T-helper 2 cell (primary cell): ENCODE measurements around the gene LAMA5.

Experiments
- DNase-seq, 5 experiments: peaks; one replicate each; pipeline versions ENCODE4 v3.0.0 to v3.0.0-alpha.2; 2012 to 2022

Gene LAMA5

GRCh38 chr20:62359491-62360121, 7.5 kb downstream of the LAMA5 start:
- DNase-seq: no peak

DNA sequence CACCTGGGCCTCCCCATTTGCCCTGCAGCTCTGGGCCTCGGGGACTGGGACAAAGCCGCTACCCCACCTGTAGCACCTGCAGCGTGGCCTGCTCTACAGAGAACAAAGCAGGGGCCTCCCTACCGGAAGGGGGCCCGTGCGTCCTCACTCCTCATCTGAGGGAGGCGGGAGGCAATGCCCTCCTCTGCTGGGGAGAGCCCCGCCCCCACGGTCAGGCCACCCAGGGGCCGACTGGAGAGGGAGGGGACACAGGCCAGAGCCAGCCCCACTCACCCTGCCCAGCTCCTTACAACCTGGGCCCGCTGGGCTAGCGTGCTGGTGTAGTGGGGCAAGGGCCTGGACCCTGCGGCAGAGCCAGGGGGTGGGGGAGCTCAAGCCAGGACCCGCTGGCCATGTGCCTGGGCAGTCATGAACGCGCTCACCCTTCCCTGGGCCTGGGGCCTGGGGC, 8.0 kb downstream of the LAMA5 start:
- no peak for DNase-seq

GRCh38 chr20:62358171-62359042, 8.7 kb downstream of the LAMA5 start:
- no peak for DNase-seq

GRCh38 chr20:62357681-62358080, 9.4 kb downstream of the LAMA5 start:
- no peak for DNase-seq

DNA sequence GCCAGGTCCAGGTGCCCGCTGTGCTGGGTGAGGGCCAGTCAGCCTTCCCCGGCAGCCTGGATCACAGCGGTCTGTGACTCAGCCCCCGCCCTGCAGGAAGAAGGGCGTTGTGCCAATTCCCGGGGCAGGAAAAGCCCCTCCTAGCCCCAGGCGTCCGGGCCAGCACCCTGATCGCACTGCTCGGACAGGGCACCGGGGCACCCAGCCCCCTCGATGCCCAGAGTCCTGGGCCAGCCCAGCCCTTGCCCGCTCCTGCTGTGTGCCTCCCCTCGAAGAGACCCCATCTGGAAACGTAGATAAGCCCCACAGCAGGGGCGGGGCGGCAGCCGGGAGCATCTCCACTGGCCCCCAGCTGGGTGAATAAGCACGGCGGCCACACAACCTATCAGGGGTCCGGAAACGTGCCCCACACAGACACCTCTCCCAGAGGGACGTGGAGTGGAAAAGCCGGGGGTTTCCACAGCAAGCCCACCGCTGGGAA, 9.9 kb downstream of the LAMA5 start:
- no peak for DNase-seq

GRCh38 chr20:62356589-62357186, 10.4 kb downstream of the LAMA5 start:
- no peak for DNase-seq

- no peak for DNase-seq
These were observed 11.1 kb downstream of the LAMA5 start for GRCh38 chr20:62355878-62356588.

DNA sequence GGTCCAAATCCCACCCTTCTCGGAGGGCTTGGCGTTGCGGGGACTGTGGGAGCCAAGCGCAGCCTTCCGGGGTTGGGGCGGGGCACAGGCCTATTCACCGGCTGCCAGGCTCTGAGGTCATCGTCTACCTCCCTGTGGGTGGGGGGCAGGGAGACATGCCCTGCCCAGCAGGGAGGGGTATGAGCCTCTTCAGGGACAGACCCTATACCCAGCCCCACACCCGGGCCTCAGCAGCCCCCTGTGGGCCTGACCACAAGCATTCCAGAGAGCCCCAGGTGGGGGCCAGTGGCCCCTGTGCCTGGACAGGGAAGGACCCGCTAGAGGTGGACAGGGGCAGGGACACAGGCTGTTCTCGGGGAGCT, 11.6 kb downstream of the LAMA5 start:
- no peak for DNase-seq

- DNase-seq: no peak
These were observed 12.2 kb downstream of the LAMA5 start for GRCh38 chr20:62354811-62355341.

DNA sequence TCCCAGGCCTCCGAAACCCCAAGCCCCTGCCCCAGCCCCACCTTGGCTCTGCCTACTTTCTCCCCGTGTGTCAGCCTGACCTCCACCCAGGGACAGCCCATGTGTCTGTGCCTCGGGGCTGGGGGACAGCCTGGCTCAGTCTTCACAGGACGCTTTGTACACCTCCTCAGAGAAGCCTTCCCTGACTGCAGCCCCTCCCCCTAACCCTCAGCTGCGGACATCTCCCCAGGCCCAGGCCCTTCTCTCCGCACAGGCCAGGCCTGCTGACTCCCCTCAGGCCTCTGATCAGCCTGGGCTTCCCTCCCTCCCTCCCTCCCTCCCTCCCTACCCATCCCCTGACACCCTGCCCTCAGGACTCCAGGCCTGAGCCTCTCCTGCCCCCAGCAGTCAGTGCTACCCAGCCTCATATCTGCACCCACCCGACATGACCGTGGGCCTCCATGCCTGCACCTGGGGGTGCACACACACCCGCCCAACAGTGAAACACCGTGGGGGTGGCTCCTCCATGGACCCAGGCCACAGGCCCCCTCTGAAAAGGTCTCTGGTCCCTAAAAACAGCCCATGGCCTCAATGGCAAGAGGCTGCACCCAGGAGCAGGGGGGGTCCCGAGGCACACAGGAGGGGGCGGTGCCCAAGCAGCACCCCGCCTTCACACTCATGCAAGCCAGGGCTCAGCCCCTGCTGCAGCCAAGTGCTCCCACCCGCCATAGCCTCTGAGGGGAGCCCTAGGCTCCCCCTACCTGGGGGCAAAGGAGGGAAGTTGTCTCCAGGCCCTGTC, 12.9 kb downstream of the LAMA5 start:
- DNase-seq: no peak

DNA sequence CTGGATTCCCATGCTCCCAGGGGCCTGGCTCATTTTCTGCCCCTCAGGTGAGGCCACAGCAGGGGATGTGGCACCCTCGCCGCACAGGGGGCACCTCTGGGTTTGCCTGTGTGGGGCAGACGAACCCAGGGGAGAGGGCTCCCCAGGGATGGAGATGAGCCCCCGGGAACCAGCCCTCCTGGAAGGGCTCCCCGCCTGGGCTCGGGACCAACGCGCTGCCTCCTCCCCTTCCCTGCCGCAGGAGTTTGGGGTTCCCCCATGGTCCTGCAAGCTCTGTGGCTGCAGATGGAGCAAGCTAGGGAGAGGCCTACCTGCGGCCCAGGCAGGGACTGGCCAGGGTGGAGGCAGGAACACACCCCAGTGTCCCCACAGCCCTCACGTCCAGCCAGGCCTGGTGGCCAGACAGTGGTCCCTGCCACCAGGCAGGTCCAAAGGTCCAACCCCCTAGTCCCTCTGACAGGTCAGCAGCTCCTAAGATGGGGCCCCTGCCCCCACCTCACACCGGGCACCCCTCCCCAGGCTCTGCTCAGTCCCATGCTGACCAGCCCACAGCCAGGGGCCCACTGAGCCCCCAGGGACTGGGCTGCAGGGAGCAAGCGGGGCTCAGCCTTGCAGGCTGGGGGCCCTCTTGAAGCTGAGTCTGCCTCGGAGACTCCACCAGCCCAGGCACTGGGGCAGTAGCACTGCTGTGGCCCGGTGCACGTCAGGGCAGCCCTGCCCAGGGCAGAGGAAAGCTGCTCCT, 13.7 kb downstream of the LAMA5 start:
- no peak for DNase-seq

DNA sequence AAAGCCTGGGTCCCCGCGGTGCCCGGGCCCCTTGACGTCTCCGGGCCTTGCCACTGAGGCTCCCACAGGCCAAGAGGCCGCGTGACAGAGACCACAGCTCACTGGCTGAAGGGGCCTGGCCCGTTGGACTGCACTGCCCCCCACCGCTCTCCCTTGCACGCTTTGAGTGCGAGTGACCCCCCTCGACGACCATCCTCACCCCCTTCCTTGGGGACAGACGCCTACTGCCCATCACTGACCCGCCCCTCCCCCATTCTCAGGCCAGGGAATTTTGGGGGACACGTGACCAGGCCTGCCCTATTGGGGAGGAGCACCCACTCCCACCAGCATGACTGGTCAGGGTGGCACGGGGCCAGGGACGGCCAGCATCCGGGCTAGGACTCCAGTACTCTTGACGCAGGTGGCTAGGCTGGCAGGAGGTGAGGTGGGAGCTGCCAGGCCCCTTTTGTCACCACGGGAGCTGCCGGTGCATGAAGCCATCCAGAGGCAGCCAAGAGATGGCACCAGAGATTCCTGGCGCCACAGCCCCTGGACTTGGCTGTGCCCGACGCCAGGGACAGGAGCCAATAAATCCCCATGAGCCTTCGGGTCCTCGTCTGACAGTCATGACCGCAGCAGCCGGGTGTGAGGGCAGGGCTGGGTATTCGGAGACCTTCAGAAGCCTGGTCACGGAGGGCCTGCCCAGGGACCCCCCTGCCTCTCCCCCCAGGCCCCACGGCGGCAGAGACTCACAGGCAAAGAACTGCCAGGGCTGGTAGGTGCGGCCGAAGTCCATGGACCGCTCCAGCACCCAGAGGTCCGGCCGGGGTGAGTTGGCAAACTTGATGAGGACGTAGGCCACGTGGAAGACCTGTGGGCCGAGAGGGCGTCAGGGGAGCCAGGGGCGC, 14.5 kb downstream of the LAMA5 start:
- DNase-seq: no peak

DNA sequence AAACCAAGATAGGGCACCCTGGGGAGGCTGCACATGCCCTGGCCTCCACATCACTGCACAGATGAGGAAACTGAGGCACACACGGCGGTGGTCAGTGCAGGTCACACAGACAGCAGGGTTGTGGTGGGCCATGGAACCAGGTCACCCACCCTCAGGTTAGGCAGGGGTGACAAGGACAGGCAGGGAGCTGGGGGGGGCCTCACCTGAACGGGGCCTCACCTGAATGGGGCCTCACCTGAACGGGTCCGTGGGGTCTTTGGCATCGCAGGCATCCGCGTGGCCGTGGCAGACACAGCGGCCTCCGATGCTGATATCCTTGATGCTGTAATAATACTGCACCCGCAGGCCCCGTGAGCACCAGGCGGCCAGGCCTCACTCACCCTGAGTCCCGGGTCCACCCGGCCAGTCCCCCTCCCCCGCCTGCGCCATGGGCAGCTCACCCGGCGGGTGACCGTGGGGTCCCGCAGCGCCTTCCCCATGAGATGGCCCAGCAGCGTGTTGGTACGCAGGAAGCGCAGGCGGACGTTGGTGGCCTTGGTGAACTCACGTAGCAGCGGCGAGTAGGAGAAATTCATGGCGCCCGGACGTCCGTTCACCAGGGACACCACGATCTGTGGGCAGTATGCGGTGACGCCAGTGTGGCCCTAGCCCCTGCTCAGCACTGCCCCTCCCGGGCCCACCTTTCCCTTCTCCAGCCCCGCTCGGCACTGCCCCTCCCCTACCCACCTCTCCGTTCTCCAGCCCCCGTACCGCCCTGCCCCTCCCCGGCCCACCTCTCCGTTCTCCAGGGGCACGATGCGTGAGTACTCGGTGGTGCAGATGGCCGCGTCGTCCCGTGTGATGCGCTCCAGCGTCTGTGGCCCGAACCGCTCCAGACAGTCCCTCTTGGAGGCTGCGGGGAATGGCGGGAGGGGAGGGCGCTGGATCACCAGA, 15.4 kb downstream of the LAMA5 start:
- DNase-seq: no peak

DNA sequence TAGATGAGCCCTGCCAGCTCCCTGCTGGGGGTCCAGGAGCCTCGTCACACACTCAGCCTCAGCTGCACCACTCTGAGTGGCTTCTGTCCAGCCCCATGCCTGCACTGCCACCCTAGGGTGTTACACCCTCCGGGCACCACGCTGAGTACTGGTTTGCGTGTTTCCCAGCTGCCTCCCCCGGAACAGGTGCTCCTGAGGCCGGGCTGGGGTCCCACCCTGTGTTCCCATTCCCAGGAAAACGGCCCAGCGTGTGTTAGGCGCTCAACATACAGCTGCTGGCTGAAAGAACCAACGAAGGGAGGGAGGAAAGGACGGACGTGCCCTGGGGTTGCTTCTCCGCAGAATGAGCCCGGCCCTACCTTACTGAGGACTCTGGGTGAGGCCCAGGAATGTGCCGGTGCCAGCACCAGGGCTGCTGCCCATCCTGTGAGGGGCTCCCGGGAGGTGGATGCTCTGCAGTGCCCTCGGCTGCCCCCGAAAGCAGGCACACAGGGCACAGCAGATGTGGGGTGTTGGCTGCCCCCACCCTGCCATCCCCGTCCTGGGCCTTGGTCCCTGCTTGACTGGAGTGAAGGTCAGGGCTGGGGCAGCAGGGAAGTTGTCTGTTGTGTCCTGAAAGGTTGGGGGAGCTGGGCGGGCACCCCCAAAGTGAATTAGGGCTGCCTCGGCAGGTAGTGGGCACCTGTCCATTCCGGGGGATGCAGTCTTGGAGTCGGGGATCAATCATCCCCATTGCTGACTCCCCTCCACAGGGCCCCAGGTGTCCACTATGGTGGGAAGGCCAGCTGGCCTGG, 16.3 kb downstream of the LAMA5 start:
- no peak for DNase-seq

GRCh38 chr20:62350098-62350628, 16.9 kb downstream of the LAMA5 start:
- no peak for DNase-seq

GRCh38 chr20:62349556-62350097, 17.5 kb downstream of the LAMA5 start:
- no peak for DNase-seq

DNA sequence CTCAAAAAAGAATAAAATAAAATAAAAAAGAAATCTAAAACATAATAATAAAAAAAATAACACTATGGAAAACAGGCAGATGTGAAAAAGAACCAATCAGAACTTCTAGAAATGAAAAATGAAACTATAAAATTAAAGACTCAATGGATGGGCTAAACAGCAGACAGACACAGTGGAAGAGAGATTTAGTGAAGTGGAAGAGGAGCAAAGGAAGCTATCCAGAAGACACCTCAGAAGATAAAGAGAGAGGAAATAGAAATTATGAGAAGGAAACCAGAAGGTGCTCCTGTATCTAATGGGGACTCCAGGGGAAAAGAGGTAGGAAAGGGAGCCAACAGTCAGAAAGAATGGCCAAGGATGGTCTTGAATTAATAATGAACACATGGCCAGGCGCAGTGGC, 18.5 kb downstream of the LAMA5 start:
- DNase-seq: no peak

GRCh38 chr20:62347445-62347844, 19.7 kb downstream of the LAMA5 start:
- no peak for DNase-seq
